A172 (cell line): ENCODE results near the gene MEX3A. TPM values are rescaled to one million over a fixed set of nuclear protein-coding genes. Genes with fewer than 3 reads are reported as not detected.
"Not testable (repeated sequence)": the region's sequence is repeated elsewhere in the genome, so short reads cannot be mapped to it uniquely, and the experiment has no call there.

Source experiments
- DNase-seq: peaks from one replicate; pipeline ENCODE4 v3.0.0-alpha.2; 2015; ENCODE audit warnings: low spot score
- total RNA-seq: library from RNA; depleted of rRNA; stranded (reverse); fragments of >200 nt; shearing (Covaris generic); gene quantifications from 2 replicates; pipeline ENCODE4 v1.2.3, GENCODE V29; 2014

Gene MEX3A
- total RNA-seq, 1 experiment from 2014 or later: 11.2 TPM

- no peak for DNase-seq
Measured at GRCh38 chr1:156079762-156080161, 2.5 kb downstream of the MEX3A start.

- no peak for DNase-seq
Measured at GRCh38 chr1:156078728-156079127, 3.5 kb downstream of the MEX3A start.

- no peak for DNase-seq
Measured at GRCh38 chr1:156077430-156077760, 4.9 kb downstream of the MEX3A start.

GRCh38 chr1:156076609-156077429, 5.4 kb downstream of the MEX3A start:
- DNase-seq: no peak

GRCh38 chr1:156075775-156076204, 6.5 kb downstream of the MEX3A start:
- DNase-seq: no peak

GRCh38 chr1:156075162-156075561, 7.1 kb downstream of the MEX3A start:
- DNase-seq: no peak

GRCh38 chr1:156074661-156075060, 7.6 kb downstream of the MEX3A start:
- DNase-seq: no peak

- DNase-seq: no peak
Measured at GRCh38 chr1:156073740-156074139, 8.5 kb downstream of the MEX3A start.

- DNase-seq: no peak
Measured at GRCh38 chr1:156073110-156073687, 9.1 kb downstream of the MEX3A start.

GRCh38 chr1:156072251-156072650, 10.0 kb downstream of the MEX3A start:
- DNase-seq: no peak

- DNase-seq: not testable (repeated sequence)
Measured at GRCh38 chr1:156071332-156071816, 10.9 kb downstream of the MEX3A start.

- DNase-seq: no peak
Measured at GRCh38 chr1:156070548-156070947, 11.7 kb downstream of the MEX3A start.

GRCh38 chr1:156069490-156070455, 12.5 kb downstream of the MEX3A start:
- no peak for DNase-seq

- DNase-seq: no peak
Measured at GRCh38 chr1:156067262-156067661, 15.0 kb downstream of the MEX3A start.

GRCh38 chr1:156065871-156066270, 16.4 kb downstream of the MEX3A start:
- no peak for DNase-seq

GRCh38 chr1:156065212-156065611, 17.1 kb downstream of the MEX3A start:
- DNase-seq: no peak

- DNase-seq: no peak
Measured at GRCh38 chr1:156064615-156065014, 17.6 kb downstream of the MEX3A start.

- no peak for DNase-seq
Measured at GRCh38 chr1:156063997-156064285, 18.3 kb downstream of the MEX3A start.

GRCh38 chr1:156062189-156062588, 20.1 kb downstream of the MEX3A start:
- no peak for DNase-seq

- no peak for DNase-seq
Measured at GRCh38 chr1:156060937-156061636, 21.2 kb downstream of the MEX3A start, which contains the start of gene RAB25. RAB25 (plus strand) TSS chr1:156061160; CDS start chr1:156061401, 241 bp downstream.

- DNase-seq: no peak
Measured at GRCh38 chr1:156056326-156056849, 25.9 kb downstream of the MEX3A start.
